Neural cell (in vitro differentiated cells): ENCODE data around the gene INPP5D. TPM values are rescaled to one million over a fixed set of nuclear protein-coding genes. Genes with fewer than 3 reads are reported as not detected.

Experiments
- H2AFZ ChIP-seq: fragments of 200-600, 300-800 bp; sonication (generic), shearing (Covaris generic); 2 replicates; pipeline ENCODE4 v1.6.0; 2014; ENCODE audit warnings: low read depth, mild to moderate bottlenecking, antibody characterized with exemption, low read length, moderate library complexity
- H3F3A ChIP-seq: fragments of 200-600 bp; shearing (Covaris generic); 2 replicates; pipeline ENCODE4 v1.6.1; 2016; ENCODE audit warnings: mild to moderate bottlenecking, moderate library complexity, mixed read lengths, antibody characterized with exemption, low read length; ENCODE audit not compliant: insufficient read depth, poor library complexity, severe bottlenecking
- H3K27ac ChIP-seq: fragments of 200-600, 300-800 bp; sonication (generic), shearing (Covaris generic); 2 replicates; pipeline ENCODE4 v1.5.1; 2014; ENCODE audit warnings: mild to moderate bottlenecking, low read length, moderate library complexity
- H3K27me3 ChIP-seq: fragments of 300-800, 200-600 bp; sonication (generic), shearing (Covaris generic); 2 replicates; pipeline ENCODE4 v1.6.0; 2014; ENCODE audit warnings: mild to moderate bottlenecking, low read depth, low read length, moderate library complexity; ENCODE audit not compliant: insufficient read depth
- H3K36me3 ChIP-seq: fragments of 300-800, 200-600 bp; sonication (generic), shearing (Covaris generic); 2 replicates; pipeline ENCODE4 v1.5.1; 2014; ENCODE audit warnings: mild to moderate bottlenecking, antibody characterized with exemption, low read length, moderate library complexity; ENCODE audit not compliant: insufficient read depth
- H3K4me2 ChIP-seq: fragments of 300-800, 200-600 bp; sonication (generic), shearing (Covaris generic); 2 replicates; pipeline ENCODE4 v1.6.0; 2014; ENCODE audit warnings: mild to moderate bottlenecking, low read length
- H3K4me3 ChIP-seq: fragments of 300-800, 200-600 bp; sonication (generic), shearing (Covaris generic); 2 replicates; pipeline ENCODE4 v1.5.1; 2014; ENCODE audit warnings: mild to moderate bottlenecking, low read length, moderate library complexity
- H3K79me2 ChIP-seq: fragments of 200-600 bp; shearing (Covaris generic); replicated peaks from 2 replicates; pipeline ENCODE4 v1.6.0; 2014; ENCODE audit warnings: mild to moderate bottlenecking, low read length, moderate library complexity; ENCODE audit not compliant: insufficient read depth
- H3K9ac ChIP-seq: fragments of 300-800, 200-600 bp; sonication (generic), shearing (Covaris generic); 2 replicates; pipeline ENCODE4 v1.6.1; 2016; ENCODE audit warnings: mild to moderate bottlenecking, low read length, mixed read lengths
- H3K9me2 ChIP-seq: fragments of 200-600 bp; shearing (Covaris generic); 2 replicates; pipeline ENCODE4 v1.6.1; 2016; ENCODE audit warnings: mild to moderate bottlenecking, low read length, mixed read lengths; ENCODE audit not compliant: insufficient read depth
- H3K9me3 ChIP-seq: fragments of 200-600, 300-800 bp; sonication (generic), shearing (Covaris generic); 2 replicates; pipeline ENCODE4 v1.6.1; 2016; ENCODE audit warnings: mild to moderate bottlenecking, mixed run types, low read length, moderate library complexity, mixed read lengths
- H4K20me1 ChIP-seq: fragments of 200-600 bp; shearing (Covaris generic); 2 replicates; pipeline ENCODE4 v1.6.1; 2016; ENCODE audit warnings: mild to moderate bottlenecking, mixed run types; ENCODE audit not compliant: insufficient read depth
- EP300 ChIP-seq: fragments of 450-650 bp; conservative IDR thresholded peaks from 2 replicates; pipeline ENCODE4 v1.6.1; 2014; ENCODE audit warnings: antibody characterized with exemption, mild to moderate bottlenecking, moderate library complexity; ENCODE audit not compliant: poor library complexity, severe bottlenecking
- EZH2 ChIP-seq: fragments of 200-600, 300-800 bp; shearing (Covaris generic), sonication (generic); IDR thresholded peaks from 2 replicates; pipeline ENCODE4 v1.6.1; 2014; ENCODE audit warnings: antibody characterized with exemption, low read length, borderline replicate concordance, mild to moderate bottlenecking; ENCODE audit not compliant: insufficient read depth, poor library complexity, severe bottlenecking
- MXI1 ChIP-seq: fragments of 450-650 bp; conservative IDR thresholded peaks from 2 replicates; pipeline ENCODE4 v1.6.1; 2014; ENCODE audit warnings: antibody characterized with exemption, mild to moderate bottlenecking; ENCODE audit not compliant: poor library complexity, severe bottlenecking
- POLR2AphosphoS5 ChIP-seq: IDR thresholded peaks from 2 replicates; pipeline ENCODE4 v1.6.1; 2012
- RAD21 ChIP-seq: fragments of 450-650 bp; conservative IDR thresholded peaks from 2 replicates; pipeline ENCODE4 v1.6.1; 2014; ENCODE audit warnings: antibody characterized with exemption, mild to moderate bottlenecking, moderate library complexity
- SMC3 ChIP-seq: fragments of 450-650 bp; conservative IDR thresholded peaks from 2 replicates; pipeline ENCODE4 v1.6.1; 2014; ENCODE audit warnings: antibody characterized with exemption, mild to moderate bottlenecking, moderate library complexity; ENCODE audit not compliant: poor library complexity
- TAF1 ChIP-seq: IDR thresholded peaks from 2 replicates; pipeline ENCODE4 v1.6.1; 2012; ENCODE audit warnings: low read depth
- polyA plus RNA-seq: library from polyadenylated mRNA; depleted of rRNA; stranded (reverse); fragments of >200 nt; gene quantifications from 2 replicates; pipeline ENCODE4 v1.2.3, GENCODE V29; 2014
- TF ChIP-seq, protein P1 (sequence below): fragments of 450-650 bp; IDR thresholded peaks from 2 replicates; pipeline ENCODE4 v1.5.1; 2014; ENCODE audit warnings: antibody characterized with exemption, mild to moderate bottlenecking, moderate library complexity; ENCODE audit not compliant: poor library complexity, severe bottlenecking
- TF ChIP-seq, protein P2 (sequence below): IDR thresholded peaks from 2 replicates; pipeline ENCODE4 v1.6.1; 2012; ENCODE audit warnings: borderline replicate concordance

Gene INPP5D
- polyA plus RNA-seq, 1 donor from 2014 or later = not detected

DNA sequence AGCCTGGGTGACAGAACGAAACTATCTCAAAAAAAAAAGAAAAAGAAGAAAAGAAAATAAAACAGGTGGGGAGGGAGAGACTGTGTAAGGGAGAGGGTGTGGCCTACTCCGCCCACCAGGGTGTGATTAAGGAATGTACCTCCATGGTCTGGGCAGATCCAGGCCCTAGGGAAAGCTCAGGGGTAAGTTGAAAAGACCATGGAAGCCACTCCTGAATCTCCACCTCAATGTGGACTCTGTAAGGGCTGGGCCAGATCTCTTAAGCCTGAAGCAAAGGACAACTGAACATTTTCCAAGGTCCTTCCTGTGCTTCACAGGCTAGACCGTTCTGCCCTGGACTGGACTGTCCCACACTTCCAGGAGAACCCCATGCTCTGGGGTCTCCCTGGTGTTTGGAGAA lies 181.7 kb downstream of the INPP5D start:
- no peak overlapping the region for H2AFZ ChIP-seq
- no peaks in the 10 kb centered on the region for H3K9me2 ChIP-seq
- TF ChIP-seq, protein P1, sequence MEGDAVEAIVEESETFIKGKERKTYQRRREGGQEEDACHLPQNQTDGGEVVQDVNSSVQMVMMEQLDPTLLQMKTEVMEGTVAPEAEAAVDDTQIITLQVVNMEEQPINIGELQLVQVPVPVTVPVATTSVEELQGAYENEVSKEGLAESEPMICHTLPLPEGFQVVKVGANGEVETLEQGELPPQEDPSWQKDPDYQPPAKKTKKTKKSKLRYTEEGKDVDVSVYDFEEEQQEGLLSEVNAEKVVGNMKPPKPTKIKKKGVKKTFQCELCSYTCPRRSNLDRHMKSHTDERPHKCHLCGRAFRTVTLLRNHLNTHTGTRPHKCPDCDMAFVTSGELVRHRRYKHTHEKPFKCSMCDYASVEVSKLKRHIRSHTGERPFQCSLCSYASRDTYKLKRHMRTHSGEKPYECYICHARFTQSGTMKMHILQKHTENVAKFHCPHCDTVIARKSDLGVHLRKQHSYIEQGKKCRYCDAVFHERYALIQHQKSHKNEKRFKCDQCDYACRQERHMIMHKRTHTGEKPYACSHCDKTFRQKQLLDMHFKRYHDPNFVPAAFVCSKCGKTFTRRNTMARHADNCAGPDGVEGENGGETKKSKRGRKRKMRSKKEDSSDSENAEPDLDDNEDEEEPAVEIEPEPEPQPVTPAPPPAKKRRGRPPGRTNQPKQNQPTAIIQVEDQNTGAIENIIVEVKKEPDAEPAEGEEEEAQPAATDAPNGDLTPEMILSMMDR = no peak
- TF ChIP-seq MXI1 = no peak
- TF ChIP-seq, protein P2, sequence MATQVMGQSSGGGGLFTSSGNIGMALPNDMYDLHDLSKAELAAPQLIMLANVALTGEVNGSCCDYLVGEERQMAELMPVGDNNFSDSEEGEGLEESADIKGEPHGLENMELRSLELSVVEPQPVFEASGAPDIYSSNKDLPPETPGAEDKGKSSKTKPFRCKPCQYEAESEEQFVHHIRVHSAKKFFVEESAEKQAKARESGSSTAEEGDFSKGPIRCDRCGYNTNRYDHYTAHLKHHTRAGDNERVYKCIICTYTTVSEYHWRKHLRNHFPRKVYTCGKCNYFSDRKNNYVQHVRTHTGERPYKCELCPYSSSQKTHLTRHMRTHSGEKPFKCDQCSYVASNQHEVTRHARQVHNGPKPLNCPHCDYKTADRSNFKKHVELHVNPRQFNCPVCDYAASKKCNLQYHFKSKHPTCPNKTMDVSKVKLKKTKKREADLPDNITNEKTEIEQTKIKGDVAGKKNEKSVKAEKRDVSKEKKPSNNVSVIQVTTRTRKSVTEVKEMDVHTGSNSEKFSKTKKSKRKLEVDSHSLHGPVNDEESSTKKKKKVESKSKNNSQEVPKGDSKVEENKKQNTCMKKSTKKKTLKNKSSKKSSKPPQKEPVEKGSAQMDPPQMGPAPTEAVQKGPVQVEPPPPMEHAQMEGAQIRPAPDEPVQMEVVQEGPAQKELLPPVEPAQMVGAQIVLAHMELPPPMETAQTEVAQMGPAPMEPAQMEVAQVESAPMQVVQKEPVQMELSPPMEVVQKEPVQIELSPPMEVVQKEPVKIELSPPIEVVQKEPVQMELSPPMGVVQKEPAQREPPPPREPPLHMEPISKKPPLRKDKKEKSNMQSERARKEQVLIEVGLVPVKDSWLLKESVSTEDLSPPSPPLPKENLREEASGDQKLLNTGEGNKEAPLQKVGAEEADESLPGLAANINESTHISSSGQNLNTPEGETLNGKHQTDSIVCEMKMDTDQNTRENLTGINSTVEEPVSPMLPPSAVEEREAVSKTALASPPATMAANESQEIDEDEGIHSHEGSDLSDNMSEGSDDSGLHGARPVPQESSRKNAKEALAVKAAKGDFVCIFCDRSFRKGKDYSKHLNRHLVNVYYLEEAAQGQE = no peak
- TF ChIP-seq POLR2AphosphoS5 = no peak
- TF ChIP-seq EP300 = no peak
- TF ChIP-seq SMC3 = no peak
- TF ChIP-seq RAD21 = no peak
- TF ChIP-seq EZH2 = no peak
- no peak for TF ChIP-seq TAF1
- H3K4me3 ChIP-seq = no peak overlapping the region
- no peaks in the 10 kb centered on the region for H4K20me1 ChIP-seq
- no peak overlapping the region for H3K27ac ChIP-seq
- no peaks in the 10 kb centered on the region for H3K36me3 ChIP-seq
- H3K9me3 ChIP-seq = no peaks in the 10 kb centered on the region
- H3K9ac ChIP-seq = no peak overlapping the region
- H3K4me2 ChIP-seq = no peak overlapping the region
- H3K27me3 ChIP-seq = no peaks in the 10 kb centered on the region
- no peaks in the 10 kb centered on the region for H3F3A ChIP-seq
- H3K79me2 ChIP-seq = no peaks in the 10 kb centered on the region

DNA sequence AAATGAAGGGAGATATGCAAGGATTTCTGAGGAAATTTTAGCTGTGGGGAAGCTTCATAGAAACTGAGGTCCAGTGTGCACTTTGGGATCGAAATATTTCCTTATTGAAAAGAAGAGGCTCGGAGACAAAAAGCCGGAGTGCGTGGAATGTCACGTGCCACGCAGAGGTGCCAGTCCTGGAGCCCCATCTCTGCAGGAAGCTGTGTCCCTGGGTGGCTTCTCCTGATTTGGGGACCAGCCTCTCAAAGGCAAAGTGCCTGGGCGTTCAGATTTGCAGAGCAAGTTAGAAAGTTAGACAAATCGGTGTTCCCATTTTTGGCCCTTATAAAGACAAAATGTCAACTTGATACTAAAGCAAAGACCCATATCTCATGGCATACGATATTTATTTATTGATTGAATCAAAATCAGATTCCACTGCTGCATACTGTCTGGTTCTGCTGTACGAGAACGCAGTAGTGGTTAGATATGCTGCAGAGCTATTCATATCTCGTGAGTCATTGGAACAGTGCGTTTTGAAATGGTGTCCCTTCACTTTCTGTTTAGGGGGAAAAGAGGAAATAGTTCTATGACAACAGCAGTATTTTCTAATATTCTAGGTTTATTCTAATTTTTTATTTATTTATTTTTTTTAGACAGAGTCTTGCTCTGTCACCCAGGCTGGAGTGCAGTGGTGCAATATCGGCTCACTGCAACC lies 182.2 kb downstream of the INPP5D start:
- no peak overlapping the region for H2AFZ ChIP-seq
- H3K4me3 ChIP-seq = no peak overlapping the region
- no peaks in the 10 kb centered on the region for H3K9me3 ChIP-seq

More for the DNA sequence above, 182.2 kb downstream of the INPP5D start:
- Histone ChIP-seq H3K27me3 (no peaks in the 10 kb centered on the region), H3K36me3 (no peaks in the 10 kb centered on the region), H4K20me1 (no peaks in the 10 kb centered on the region), H3K4me2 (no peak overlapping the region), H3F3A (no peaks in the 10 kb centered on the region), H3K27ac (no peak overlapping the region), H3K79me2 (no peaks in the 10 kb centered on the region), H3K9me2 (no peaks in the 10 kb centered on the region), H3K9ac (no peak overlapping the region)
- TF ChIP-seq EZH2 (no peak), RAD21 (no peak)
- TF ChIP-seq, protein P1 = no peak
